ENCODE measurements around the gene ARHGEF7. TPM values are rescaled to one million over a fixed set of nuclear protein-coding genes. Genes with fewer than 3 reads are reported as not detected.

The ARHGEF7 gene
- total and polyA plus RNA-seq, 2 experiments from 2014 or later, result 23.6 to 58.9 TPM

DNA sequence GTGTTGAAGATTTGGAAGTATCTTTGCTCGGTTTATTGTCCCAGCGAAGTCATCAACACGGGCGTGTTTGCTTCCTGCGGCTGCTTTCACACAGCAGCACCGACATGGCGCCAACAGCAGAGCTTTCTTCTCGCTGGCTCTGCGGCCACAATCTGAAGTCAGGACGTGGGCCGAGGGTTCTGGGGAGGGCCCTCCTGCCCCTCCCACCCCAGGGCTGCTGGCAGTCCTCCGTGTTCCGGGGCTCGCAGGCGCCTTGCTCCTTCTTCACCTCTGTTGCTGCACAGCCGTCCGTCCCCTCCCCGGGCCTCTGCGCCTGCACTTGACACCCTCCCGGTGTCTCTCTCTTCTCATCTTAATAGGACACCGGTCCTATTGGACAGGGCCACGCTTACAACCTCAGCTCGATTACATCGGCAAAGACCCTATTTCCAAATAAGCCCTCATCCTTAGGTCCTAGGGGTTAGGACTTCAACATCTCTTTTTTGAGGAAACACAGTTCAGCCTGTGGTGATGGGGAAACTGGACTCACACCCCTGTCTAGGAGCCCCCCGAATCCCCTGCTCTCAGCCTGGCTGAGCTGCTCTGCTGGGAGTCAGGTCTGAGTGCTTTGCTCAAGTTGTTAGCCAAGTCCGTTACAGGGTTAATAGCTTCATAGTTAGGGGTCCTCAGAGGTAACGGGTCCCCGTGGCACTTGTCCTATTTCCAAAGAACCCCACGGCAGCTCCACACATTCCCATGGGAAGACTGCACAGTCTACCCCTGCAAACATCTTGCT, 202.6 kb downstream of the ARHGEF7 start:
- no peak for ATAC-seq
- H3K36me3 Mint-ChIP-seq (ENCODE audit: low read depth), result peaks cover 7% of the 10 kb centered on the region
- H3K4me3 Mint-ChIP-seq, result no peak overlapping the region
- H3K4me1 Mint-ChIP-seq, result no peaks in the 10 kb centered on the region; the same call in 2 of the 3 replicates
- H3K4me1 ChIP-seq (ENCODE audit: insufficient read depth), result no peaks in the 10 kb centered on the region
- no peaks in the 10 kb centered on the region for H3K36me3 ChIP-seq (ENCODE audit: insufficient read depth)
- H4K20me1 ChIP-seq (replicated peaks; ENCODE audit: insufficient read depth), result no peaks in the 10 kb centered on the region
- H3K27ac Mint-ChIP-seq, result no peak overlapping the region; the same call in 1 of the 2 replicates
- peaks cover 8% of the 10 kb centered on the region; the same call in 2 of the 3 replicates for H3K9me3 Mint-ChIP-seq
- H3K4me2 ChIP-seq, result no peak overlapping the region
- DNase-seq (ENCODE audit: low spot score), result no peak
- no peak overlapping the region for H3K27ac ChIP-seq (ENCODE audit: low read depth)
- H2AFZ ChIP-seq, result no peak overlapping the region
- no peak overlapping the region for H3K4me3 ChIP-seq
- no peaks in the 10 kb centered on the region for H3K79me2 ChIP-seq (replicated peaks; ENCODE audit: insufficient read depth)
- no peaks in the 10 kb centered on the region for H3K27me3 ChIP-seq (ENCODE audit: insufficient read depth)
- no peak for TF ChIP-seq JUNB (IDR thresholded peaks at IDR 0.05; ENCODE audit: unreplicated experiment)
- no peak for TF ChIP-seq POLR2AphosphoS5 (IDR thresholded peaks at IDR 0.05; ENCODE audit: low read depth)
- TF ChIP-seq, protein P1, sequence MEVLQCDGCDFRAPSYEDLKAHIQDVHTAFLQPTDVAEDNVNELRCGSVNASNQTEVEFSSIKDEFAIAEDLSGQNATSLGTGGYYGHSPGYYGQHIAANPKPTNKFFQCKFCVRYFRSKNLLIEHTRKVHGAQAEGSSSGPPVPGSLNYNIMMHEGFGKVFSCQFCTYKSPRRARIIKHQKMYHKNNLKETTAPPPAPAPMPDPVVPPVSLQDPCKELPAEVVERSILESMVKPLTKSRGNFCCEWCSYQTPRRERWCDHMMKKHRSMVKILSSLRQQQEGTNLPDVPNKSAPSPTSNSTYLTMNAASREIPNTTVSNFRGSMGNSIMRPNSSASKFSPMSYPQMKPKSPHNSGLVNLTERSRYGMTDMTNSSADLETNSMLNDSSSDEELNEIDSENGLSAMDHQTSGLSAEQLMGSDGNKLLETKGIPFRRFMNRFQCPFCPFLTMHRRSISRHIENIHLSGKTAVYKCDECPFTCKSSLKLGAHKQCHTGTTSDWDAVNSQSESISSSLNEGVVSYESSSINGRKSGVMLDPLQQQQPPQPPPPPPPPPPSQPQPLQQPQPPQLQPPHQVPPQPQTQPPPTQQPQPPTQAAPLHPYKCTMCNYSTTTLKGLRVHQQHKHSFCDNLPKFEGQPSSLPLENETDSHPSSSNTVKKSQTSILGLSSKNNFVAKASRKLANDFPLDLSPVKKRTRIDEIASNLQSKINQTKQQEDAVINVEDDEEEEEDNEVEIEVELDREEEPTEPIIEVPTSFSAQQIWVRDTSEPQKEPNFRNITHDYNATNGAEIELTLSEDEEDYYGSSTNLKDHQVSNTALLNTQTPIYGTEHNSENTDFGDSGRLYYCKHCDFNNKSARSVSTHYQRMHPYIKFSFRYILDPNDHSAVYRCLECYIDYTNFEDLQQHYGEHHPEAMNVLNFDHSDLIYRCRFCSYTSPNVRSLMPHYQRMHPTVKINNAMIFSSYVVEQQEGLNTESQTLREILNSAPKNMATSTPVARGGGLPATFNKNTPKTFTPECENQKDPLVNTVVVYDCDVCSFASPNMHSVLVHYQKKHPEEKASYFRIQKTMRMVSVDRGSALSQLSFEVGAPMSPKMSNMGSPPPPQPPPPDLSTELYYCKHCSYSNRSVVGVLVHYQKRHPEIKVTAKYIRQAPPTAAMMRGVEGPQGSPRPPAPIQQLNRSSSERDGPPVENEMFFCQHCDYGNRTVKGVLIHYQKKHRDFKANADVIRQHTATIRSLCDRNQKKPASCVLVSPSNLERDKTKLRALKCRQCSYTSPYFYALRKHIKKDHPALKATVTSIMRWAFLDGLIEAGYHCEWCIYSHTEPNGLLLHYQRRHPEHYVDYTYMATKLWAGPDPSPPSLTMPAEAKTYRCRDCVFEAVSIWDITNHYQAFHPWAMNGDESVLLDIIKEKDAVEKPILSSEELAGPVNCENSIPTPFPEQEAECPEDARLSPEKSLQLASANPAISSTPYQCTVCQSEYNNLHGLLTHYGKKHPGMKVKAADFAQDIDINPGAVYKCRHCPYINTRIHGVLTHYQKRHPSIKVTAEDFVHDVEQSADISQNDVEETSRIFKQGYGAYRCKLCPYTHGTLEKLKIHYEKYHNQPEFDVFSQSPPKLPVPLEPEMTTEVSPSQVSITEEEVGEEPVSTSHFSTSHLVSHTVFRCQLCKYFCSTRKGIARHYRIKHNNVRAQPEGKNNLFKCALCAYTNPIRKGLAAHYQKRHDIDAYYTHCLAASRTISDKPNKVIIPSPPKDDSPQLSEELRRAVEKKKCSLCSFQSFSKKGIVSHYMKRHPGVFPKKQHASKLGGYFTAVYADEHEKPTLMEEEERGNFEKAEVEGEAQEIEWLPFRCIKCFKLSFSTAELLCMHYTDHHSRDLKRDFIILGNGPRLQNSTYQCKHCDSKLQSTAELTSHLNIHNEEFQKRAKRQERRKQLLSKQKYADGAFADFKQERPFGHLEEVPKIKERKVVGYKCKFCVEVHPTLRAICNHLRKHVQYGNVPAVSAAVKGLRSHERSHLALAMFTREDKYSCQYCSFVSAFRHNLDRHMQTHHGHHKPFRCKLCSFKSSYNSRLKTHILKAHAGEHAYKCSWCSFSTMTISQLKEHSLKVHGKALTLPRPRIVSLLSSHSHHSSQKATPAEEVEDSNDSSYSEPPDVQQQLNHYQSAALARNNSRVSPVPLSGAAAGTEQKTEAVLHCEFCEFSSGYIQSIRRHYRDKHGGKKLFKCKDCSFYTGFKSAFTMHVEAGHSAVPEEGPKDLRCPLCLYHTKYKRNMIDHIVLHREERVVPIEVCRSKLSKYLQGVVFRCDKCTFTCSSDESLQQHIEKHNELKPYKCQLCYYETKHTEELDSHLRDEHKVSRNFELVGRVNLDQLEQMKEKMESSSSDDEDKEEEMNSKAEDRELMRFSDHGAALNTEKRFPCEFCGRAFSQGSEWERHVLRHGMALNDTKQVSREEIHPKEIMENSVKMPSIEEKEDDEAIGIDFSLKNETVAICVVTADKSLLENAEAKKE (CRISPR knock-in tag; IDR thresholded peaks at IDR 0.05), result no peak
- no peak for TF ChIP-seq EZH2phosphoT487 (IDR thresholded peaks at IDR 0.05; ENCODE audit: unreplicated experiment)
- no peak for TF ChIP-seq STAT1 (IDR thresholded peaks at IDR 0.05; ENCODE audit: unreplicated experiment)
- no peak for TF ChIP-seq ZNF114 (CRISPR knock-in tag; IDR thresholded peaks at IDR 0.05)
- no peak for TF ChIP-seq NANOG (IDR thresholded peaks at IDR 0.05; ENCODE audit: borderline replicate concordance)
- H3K9me2 ChIP-seq (ENCODE audit: insufficient read depth), result no peaks in the 10 kb centered on the region
- H3F3A ChIP-seq (replicated peaks; ENCODE audit: low read depth), result no peaks in the 10 kb centered on the region
- peaks cover 15% of the 10 kb centered on the region for H3K27me3 Mint-ChIP-seq (ENCODE audit: insufficient read depth, low read depth, poor library complexity)

Measured in GM23338 (cell line).